Subcutaneous abdominal adipose tissue (tissue), 5 donors: ENCODE data around the gene NAPB.

Experiments used
- H3K27ac ChIP-seq: one replicate; pipeline ENCODE4 v1.7.0; 2013; ENCODE audit warnings: low read depth, mild to moderate bottlenecking, inconsistent platforms, low read length, moderate library complexity
- H3K27me3 ChIP-seq, 5 donors: one replicate each; pipeline ENCODE4 v1.7.0; 2013; ENCODE audit warnings: low read length in 5 of 5, inconsistent platforms in 1 of 5; ENCODE audit not compliant: control insufficient read depth in 5 of 5, insufficient read depth in 4 of 5
- H3K36me3 ChIP-seq, 5 donors: one replicate each; pipeline ENCODE4 v1.7.0; 2013; ENCODE audit warnings: low read length in 5 of 5; ENCODE audit not compliant: control insufficient read depth in 5 of 5, insufficient read depth in 5 of 5
- H3K4me1 ChIP-seq, 5 donors: one replicate each; pipeline ENCODE4 v1.7.0; 2013; ENCODE audit warnings: low read length in 5 of 5, mild to moderate bottlenecking in 3 of 5, moderate library complexity in 1 of 5; ENCODE audit not compliant: control insufficient read depth in 5 of 5, insufficient read depth in 5 of 5
- H3K4me3 ChIP-seq, 5 donors: one replicate each; pipeline ENCODE4 v1.7.0; 2013; ENCODE audit warnings: low read length in 5 of 5, low read depth in 1 of 5
- H3K9ac ChIP-seq, 5 donors: one replicate each; pipeline ENCODE4 v1.7.0; 2013; ENCODE audit warnings: low read length in 5 of 5, mild to moderate bottlenecking in 4 of 5, moderate library complexity in 3 of 5
- H3K9me3 ChIP-seq, 5 donors: one replicate each; pipeline ENCODE4 v1.7.0; 2013; ENCODE audit warnings: low read length in 5 of 5; ENCODE audit not compliant: control insufficient read depth in 5 of 5
- donor health status: healthy.
- donor health status: healthy.
- donor health status: healthy.
- donor health status: healthy.
- donor health status: healthy.

NAPB gene

GRCh38 chr20:23452776-23453175, 31.5 kb upstream of the NAPB start, which contains the start of gene CST11:
Gene CST11 (minus strand): TSS chr20:23452876. CDS start chr20:23452811, 65 bp downstream.
- H3K9me3 ChIP-seq, result peaks cover 0 to 6% (median 3%) of the 10 kb centered on the region in 5 donors

GRCh38 chr20:23451956-23452487, 30.7 kb upstream of the NAPB start:
- Histone ChIP-seq H3K9me3 (peaks cover 0 to 6% (median 3%) of the 10 kb centered on the region in 5 donors), H3K27me3 (peaks cover 0 to 21% (median 9%) of the 10 kb centered on the region in 5 donors), H3K27ac (no peak overlapping the region), H3K4me3 (no peak overlapping the region), H3K36me3 (no peaks in the 10 kb centered on the region), H3K4me1 (no peaks in the 10 kb centered on the region), H3K9ac (no peak overlapping the region)

More at GRCh38 chr20:23452776-23453175, 31.5 kb upstream of the NAPB start, which contains the start of gene CST11:
- no peaks in the 10 kb centered on the region for H3K4me1 ChIP-seq
- no peak within 1 kb of the TSS for H3K27ac ChIP-seq
- H3K4me3 ChIP-seq, result no peak within 1 kb of the TSS
- H3K27me3 ChIP-seq, result peaks cover 0 to 21% (median 9%) of the 10 kb centered on the region in 5 donors
- no peaks in the 10 kb centered on the region for H3K36me3 ChIP-seq
- H3K9ac ChIP-seq, result no peak within 1 kb of the TSS

GRCh38 chr20:23450877-23451276, 29.6 kb upstream of the NAPB start:
- no peak overlapping the region for H3K27ac ChIP-seq
- no peak overlapping the region for H3K4me3 ChIP-seq
- H3K9ac ChIP-seq, result no peak overlapping the region
- no peaks in the 10 kb centered on the region for H3K36me3 ChIP-seq
- H3K4me1 ChIP-seq, result no peaks in the 10 kb centered on the region
- peaks cover 0 to 21% (median 9%) of the 10 kb centered on the region in 5 donors for H3K27me3 ChIP-seq
- H3K9me3 ChIP-seq, result peaks cover 0 to 6% (median 0%) of the 10 kb centered on the region in 5 donors

- Histone ChIP-seq H3K9me3 (no peaks in the 10 kb centered on the region), H3K4me1 (no peaks in the 10 kb centered on the region), H3K27ac (no peak overlapping the region), H3K36me3 (no peaks in the 10 kb centered on the region), H3K4me3 (no peak overlapping the region), H3K9ac (no peak overlapping the region), H3K27me3 (peaks cover under 1 to 21% (median 9%) of the 10 kb centered on the region in 5 donors)
These were observed 28.1 kb upstream of the NAPB start for GRCh38 chr20:23449421-23449820.

GRCh38 chr20:23448167-23448566, 26.9 kb upstream of the NAPB start:
- no peaks in the 10 kb centered on the region for H3K9me3 ChIP-seq
- no peaks in the 10 kb centered on the region for H3K36me3 ChIP-seq
- no peak overlapping the region for H3K27ac ChIP-seq
- peaks cover 4 to 12% (median 6%) of the 10 kb centered on the region in 5 donors for H3K27me3 ChIP-seq
- no peak overlapping the region for H3K9ac ChIP-seq
- H3K4me1 ChIP-seq, result no peaks in the 10 kb centered on the region
- H3K4me3 ChIP-seq, result no peak overlapping the region

- Histone ChIP-seq H3K27me3 (peaks cover 0 to 7% (median 4%) of the 10 kb centered on the region in 5 donors), H3K4me3 (no peak overlapping the region)
These were observed 25.2 kb upstream of the NAPB start for GRCh38 chr20:23446505-23446904.

GRCh38 chr20:23445596-23446217, 24.4 kb upstream of the NAPB start:
- peaks cover 0 to 7% (median 4%) of the 10 kb centered on the region in 5 donors for H3K27me3 ChIP-seq
- no peak overlapping the region for H3K9ac ChIP-seq
- no peaks in the 10 kb centered on the region for H3K9me3 ChIP-seq
- no peaks in the 10 kb centered on the region for H3K4me1 ChIP-seq
- H3K4me3 ChIP-seq, result no peak overlapping the region
- H3K36me3 ChIP-seq, result no peaks in the 10 kb centered on the region
- no peak overlapping the region for H3K27ac ChIP-seq

More at GRCh38 chr20:23446505-23446904, 25.2 kb upstream of the NAPB start:
- Histone ChIP-seq H3K9me3 (no peaks in the 10 kb centered on the region), H3K4me1 (no peaks in the 10 kb centered on the region), H3K9ac (no peak overlapping the region), H3K36me3 (no peaks in the 10 kb centered on the region), H3K27ac (no peak overlapping the region)

GRCh38 chr20:23444859-23445258, 23.6 kb upstream of the NAPB start:
- Histone ChIP-seq H3K9ac (no peak overlapping the region), H3K4me1 (no peaks in the 10 kb centered on the region), H3K4me3 (no peak overlapping the region), H3K36me3 (no peaks in the 10 kb centered on the region), H3K27me3 (peaks cover 0 to 7% (median 4%) of the 10 kb centered on the region in 5 donors), H3K9me3 (no peaks in the 10 kb centered on the region), H3K27ac (no peak overlapping the region)

GRCh38 chr20:23442436-23442835, 21.1 kb upstream of the NAPB start:
- Histone ChIP-seq H3K9me3 (no peaks in the 10 kb centered on the region), H3K9ac (no peak overlapping the region), H3K36me3 (no peaks in the 10 kb centered on the region), H3K27me3 (peaks cover 0 to 4% (median 0%) of the 10 kb centered on the region in 5 donors), H3K4me3 (no peak overlapping the region), H3K4me1 (no peaks in the 10 kb centered on the region), H3K27ac (no peak overlapping the region)

GRCh38 chr20:23441850-23442313, 20.6 kb upstream of the NAPB start:
- no peak overlapping the region for H3K9ac ChIP-seq
- H3K27me3 ChIP-seq, result peaks cover 0 to 4% (median 0%) of the 10 kb centered on the region in 5 donors
- H3K27ac ChIP-seq, result no peak overlapping the region
- no peaks in the 10 kb centered on the region for H3K36me3 ChIP-seq
- H3K4me3 ChIP-seq, result no peak overlapping the region
- H3K9me3 ChIP-seq, result no peaks in the 10 kb centered on the region
- no peaks in the 10 kb centered on the region for H3K4me1 ChIP-seq
